ENCODE data around the gene RBM17. TPM values are rescaled to one million over a fixed set of nuclear protein-coding genes. Genes with fewer than 3 reads are reported as not detected.

RBM17 gene
- total and polyA plus RNA-seq, 4 donors: 16.5 to 44.8 (median 34.1) TPM

DNA sequence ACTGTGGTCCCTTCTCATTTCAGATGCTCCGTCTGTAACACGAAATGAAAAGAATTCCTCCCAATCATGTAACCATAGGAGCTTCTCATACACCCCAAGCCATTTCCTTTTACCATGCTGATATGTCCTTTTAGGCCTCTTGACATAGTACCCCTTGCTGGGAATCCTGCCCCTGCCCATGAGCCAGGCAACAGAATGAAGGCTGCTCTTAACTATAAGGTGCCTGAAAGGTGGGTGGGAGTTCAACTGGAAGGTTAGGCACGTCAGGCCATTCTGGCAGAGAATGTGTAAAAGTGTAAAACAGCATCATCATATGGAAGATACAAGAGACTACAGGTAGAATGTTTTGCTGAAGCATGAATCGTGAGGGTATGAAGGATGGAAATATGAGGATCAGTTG is 49.1 kb upstream of the RBM17 start:
- no peak for TF ChIP-seq GABPA (IDR thresholded peaks at IDR 0.05 in 1 of 2, conservative IDR thresholded peaks at IDR 0.05 in 1 of 2)
- TF ChIP-seq, protein P1, sequence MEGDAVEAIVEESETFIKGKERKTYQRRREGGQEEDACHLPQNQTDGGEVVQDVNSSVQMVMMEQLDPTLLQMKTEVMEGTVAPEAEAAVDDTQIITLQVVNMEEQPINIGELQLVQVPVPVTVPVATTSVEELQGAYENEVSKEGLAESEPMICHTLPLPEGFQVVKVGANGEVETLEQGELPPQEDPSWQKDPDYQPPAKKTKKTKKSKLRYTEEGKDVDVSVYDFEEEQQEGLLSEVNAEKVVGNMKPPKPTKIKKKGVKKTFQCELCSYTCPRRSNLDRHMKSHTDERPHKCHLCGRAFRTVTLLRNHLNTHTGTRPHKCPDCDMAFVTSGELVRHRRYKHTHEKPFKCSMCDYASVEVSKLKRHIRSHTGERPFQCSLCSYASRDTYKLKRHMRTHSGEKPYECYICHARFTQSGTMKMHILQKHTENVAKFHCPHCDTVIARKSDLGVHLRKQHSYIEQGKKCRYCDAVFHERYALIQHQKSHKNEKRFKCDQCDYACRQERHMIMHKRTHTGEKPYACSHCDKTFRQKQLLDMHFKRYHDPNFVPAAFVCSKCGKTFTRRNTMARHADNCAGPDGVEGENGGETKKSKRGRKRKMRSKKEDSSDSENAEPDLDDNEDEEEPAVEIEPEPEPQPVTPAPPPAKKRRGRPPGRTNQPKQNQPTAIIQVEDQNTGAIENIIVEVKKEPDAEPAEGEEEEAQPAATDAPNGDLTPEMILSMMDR (IDR thresholded peaks at IDR 0.05; ENCODE audit: low read depth, low read length, missing input control): no peak
- no peak for TF ChIP-seq RAD21 (IDR thresholded peaks at IDR 0.05)
- TF ChIP-seq, protein P2, sequence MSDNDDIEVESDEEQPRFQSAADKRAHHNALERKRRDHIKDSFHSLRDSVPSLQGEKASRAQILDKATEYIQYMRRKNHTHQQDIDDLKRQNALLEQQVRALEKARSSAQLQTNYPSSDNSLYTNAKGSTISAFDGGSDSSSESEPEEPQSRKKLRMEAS (IDR thresholded peaks at IDR 0.05): no peak
- TF ChIP-seq FOXA1 (IDR thresholded peaks at IDR 0.05): no peak
- TF ChIP-seq, protein P3, sequence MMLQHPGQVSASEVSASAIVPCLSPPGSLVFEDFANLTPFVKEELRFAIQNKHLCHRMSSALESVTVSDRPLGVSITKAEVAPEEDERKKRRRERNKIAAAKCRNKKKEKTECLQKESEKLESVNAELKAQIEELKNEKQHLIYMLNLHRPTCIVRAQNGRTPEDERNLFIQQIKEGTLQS (IDR thresholded peaks at IDR 0.05): no peak
- no peak for TF ChIP-seq FOXA2 (IDR thresholded peaks at IDR 0.05)
- no peak for TF ChIP-seq HNF4A (conservative IDR thresholded peaks at IDR 0.05)
- TF ChIP-seq RXRA (IDR thresholded peaks at IDR 0.05): no peak
- no peak for TF ChIP-seq TAF1 (conservative IDR thresholded peaks at IDR 0.05)
- no peak for TF ChIP-seq NR2F2 (IDR thresholded peaks at IDR 0.05)
- TF ChIP-seq, protein P4, sequence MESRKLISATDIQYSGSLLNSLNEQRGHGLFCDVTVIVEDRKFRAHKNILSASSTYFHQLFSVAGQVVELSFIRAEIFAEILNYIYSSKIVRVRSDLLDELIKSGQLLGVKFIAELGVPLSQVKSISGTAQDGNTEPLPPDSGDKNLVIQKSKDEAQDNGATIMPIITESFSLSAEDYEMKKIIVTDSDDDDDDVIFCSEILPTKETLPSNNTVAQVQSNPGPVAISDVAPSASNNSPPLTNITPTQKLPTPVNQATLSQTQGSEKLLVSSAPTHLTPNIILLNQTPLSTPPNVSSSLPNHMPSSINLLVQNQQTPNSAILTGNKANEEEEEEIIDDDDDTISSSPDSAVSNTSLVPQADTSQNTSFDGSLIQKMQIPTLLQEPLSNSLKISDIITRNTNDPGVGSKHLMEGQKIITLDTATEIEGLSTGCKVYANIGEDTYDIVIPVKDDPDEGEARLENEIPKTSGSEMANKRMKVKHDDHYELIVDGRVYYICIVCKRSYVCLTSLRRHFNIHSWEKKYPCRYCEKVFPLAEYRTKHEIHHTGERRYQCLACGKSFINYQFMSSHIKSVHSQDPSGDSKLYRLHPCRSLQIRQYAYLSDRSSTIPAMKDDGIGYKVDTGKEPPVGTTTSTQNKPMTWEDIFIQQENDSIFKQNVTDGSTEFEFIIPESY (IDR thresholded peaks at IDR 0.05): no peak
- 95% methylated on average over 4 of the region's 4 CpGs for WGBS
- no peaks in the 10 kb centered on the region for H3K36me3 ChIP-seq (ENCODE audit: control insufficient read depth in 4 of 4, insufficient read depth in 3 of 4, low read depth in 1 of 4, low read length in 3 of 4)

DNA sequence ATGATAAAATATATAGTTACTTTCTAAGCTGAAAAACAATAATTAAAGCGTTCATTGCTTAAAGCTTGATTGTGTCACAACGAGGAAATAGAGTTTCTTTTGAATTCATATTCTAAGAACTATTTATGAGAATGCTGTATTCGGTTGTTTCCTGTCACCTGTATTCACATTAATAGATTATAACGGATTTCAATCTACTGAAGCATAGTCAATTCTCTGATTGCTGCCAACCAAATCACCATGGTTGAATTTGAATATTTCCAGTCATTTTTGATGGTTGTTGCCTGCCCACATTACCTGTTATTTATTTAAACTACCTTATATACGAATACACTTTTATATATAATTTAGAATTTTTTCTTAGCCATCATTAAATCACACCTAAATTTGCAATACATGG is 48.6 kb upstream of the RBM17 start:
- no peak for TF ChIP-seq TAF1 (conservative IDR thresholded peaks at IDR 0.05)
- no peak for TF ChIP-seq FOXA2 (IDR thresholded peaks at IDR 0.05)
- no peak for TF ChIP-seq GABPA (IDR thresholded peaks at IDR 0.05 in 1 of 2, conservative IDR thresholded peaks at IDR 0.05 in 1 of 2)
- TF ChIP-seq NR2F2 (IDR thresholded peaks at IDR 0.05): no peak
- no peak for TF ChIP-seq HNF4A (conservative IDR thresholded peaks at IDR 0.05)
- TF ChIP-seq, protein P1 (IDR thresholded peaks at IDR 0.05; ENCODE audit: low read depth, low read length, missing input control): no peak
- no peak for TF ChIP-seq EGR1 (IDR thresholded peaks at IDR 0.05; ENCODE audit: low read depth in 2 of 2)
- TF ChIP-seq, protein P2 (IDR thresholded peaks at IDR 0.05): no peak
- TF ChIP-seq RXRA (IDR thresholded peaks at IDR 0.05): no peak
- TF ChIP-seq, protein P3 (IDR thresholded peaks at IDR 0.05): no peak
- TF ChIP-seq YY1 (IDR thresholded peaks at IDR 0.05): no peak
- TF ChIP-seq JUND (IDR thresholded peaks at IDR 0.05): no peak
- TF ChIP-seq, protein P5, sequence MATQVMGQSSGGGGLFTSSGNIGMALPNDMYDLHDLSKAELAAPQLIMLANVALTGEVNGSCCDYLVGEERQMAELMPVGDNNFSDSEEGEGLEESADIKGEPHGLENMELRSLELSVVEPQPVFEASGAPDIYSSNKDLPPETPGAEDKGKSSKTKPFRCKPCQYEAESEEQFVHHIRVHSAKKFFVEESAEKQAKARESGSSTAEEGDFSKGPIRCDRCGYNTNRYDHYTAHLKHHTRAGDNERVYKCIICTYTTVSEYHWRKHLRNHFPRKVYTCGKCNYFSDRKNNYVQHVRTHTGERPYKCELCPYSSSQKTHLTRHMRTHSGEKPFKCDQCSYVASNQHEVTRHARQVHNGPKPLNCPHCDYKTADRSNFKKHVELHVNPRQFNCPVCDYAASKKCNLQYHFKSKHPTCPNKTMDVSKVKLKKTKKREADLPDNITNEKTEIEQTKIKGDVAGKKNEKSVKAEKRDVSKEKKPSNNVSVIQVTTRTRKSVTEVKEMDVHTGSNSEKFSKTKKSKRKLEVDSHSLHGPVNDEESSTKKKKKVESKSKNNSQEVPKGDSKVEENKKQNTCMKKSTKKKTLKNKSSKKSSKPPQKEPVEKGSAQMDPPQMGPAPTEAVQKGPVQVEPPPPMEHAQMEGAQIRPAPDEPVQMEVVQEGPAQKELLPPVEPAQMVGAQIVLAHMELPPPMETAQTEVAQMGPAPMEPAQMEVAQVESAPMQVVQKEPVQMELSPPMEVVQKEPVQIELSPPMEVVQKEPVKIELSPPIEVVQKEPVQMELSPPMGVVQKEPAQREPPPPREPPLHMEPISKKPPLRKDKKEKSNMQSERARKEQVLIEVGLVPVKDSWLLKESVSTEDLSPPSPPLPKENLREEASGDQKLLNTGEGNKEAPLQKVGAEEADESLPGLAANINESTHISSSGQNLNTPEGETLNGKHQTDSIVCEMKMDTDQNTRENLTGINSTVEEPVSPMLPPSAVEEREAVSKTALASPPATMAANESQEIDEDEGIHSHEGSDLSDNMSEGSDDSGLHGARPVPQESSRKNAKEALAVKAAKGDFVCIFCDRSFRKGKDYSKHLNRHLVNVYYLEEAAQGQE (IDR thresholded peaks at IDR 0.05): no peak
- TF ChIP-seq FOXA1 (IDR thresholded peaks at IDR 0.05): no peak
- TF ChIP-seq SP1 (IDR thresholded peaks at IDR 0.05): no peak
- TF ChIP-seq RAD21 (IDR thresholded peaks at IDR 0.05): no peak
- TF ChIP-seq, protein P4 (IDR thresholded peaks at IDR 0.05): no peak
- TF ChIP-seq HNF4G (IDR thresholded peaks at IDR 0.05): no peak
- Histone ChIP-seq H3K9me3 (ENCODE audit: control insufficient read depth in 4 of 4, low read length in 3 of 4) (no peaks in the 10 kb centered on the region), H3K4me1 (ENCODE audit: control insufficient read depth in 4 of 4, insufficient read depth in 4 of 4, low read length in 3 of 4) (no peaks in the 10 kb centered on the region), H3K36me3 (ENCODE audit: control insufficient read depth in 4 of 4, insufficient read depth in 3 of 4, low read depth in 1 of 4, low read length in 3 of 4) (no peaks in the 10 kb centered on the region), H3K4me3 (ENCODE audit: low read depth in 1 of 3, low read length in 3 of 3) (no peak overlapping the region), H3K27me3 (ENCODE audit: control insufficient read depth in 4 of 4, insufficient read depth in 4 of 4, low read length in 3 of 4) (no peaks in the 10 kb centered on the region), H3K27ac (ENCODE audit: low read depth in 1 of 2, low read length in 2 of 2) (no peak overlapping the region), H3K9ac (ENCODE audit: low read depth in 1 of 2, low read length in 2 of 2) (no peak overlapping the region)
- 92% methylated on average over 5 of the region's 5 CpGs for WGBS
- no peak for DNase-seq (ENCODE audit: low spot score)

More for the DNA sequence above, 49.1 kb upstream of the RBM17 start:
- no peak overlapping the region for H3K27ac ChIP-seq (ENCODE audit: low read depth in 1 of 2, low read length in 2 of 2)
- H3K9me3 ChIP-seq (ENCODE audit: control insufficient read depth in 4 of 4, low read length in 3 of 4): no peaks in the 10 kb centered on the region
- no peak overlapping the region for H3K4me3 ChIP-seq (ENCODE audit: low read depth in 1 of 3, low read length in 3 of 3)
- no peak for DNase-seq (ENCODE audit: low spot score)
- H3K9ac ChIP-seq (ENCODE audit: low read depth in 1 of 2, low read length in 2 of 2): no peak overlapping the region
- H3K4me1 ChIP-seq (ENCODE audit: control insufficient read depth in 4 of 4, insufficient read depth in 4 of 4, low read length in 3 of 4): no peaks in the 10 kb centered on the region
- H3K27me3 ChIP-seq (ENCODE audit: control insufficient read depth in 4 of 4, insufficient read depth in 4 of 4, low read length in 3 of 4): no peaks in the 10 kb centered on the region
